ENCODE results near the gene EXOC3L2. TPM values are rescaled to one million over a fixed set of nuclear protein-coding genes. Genes with fewer than 3 reads are reported as not detected.

Gene EXOC3L2
- total RNA-seq, 1 donor from 2014 or later = 1.8 TPM

GRCh38 chr19:45200568-45200967, 44.6 kb downstream of the EXOC3L2 start:
- no peaks in the 10 kb centered on the region for H3K9me3 ChIP-seq (replicated peaks)
- no peaks in the 10 kb centered on the region for H3K27me3 ChIP-seq (ENCODE audit: low read depth)
- peak; percentile 63 for TF ChIP-seq CTCF (IDR thresholded peaks at IDR 0.05; ENCODE audit: borderline replicate concordance)
- intact Hi-C loops (cut with micrococcal nuclease) = loop anchor here (5.0 kb wide), 1 partner anchor 47 kb away; the partner anchor contains the start of gene EXOC3L2
- no peak overlapping the region for H3K27ac ChIP-seq (replicated peaks)
- no peak overlapping the region for H3K4me3 ChIP-seq
- H3K36me3 ChIP-seq = no peaks in the 10 kb centered on the region
- H3K4me1 ChIP-seq = no peaks in the 10 kb centered on the region
- DNase-seq = no peak

GRCh38 chr19:45195764-45196163, 49.4 kb downstream of the EXOC3L2 start:
- no peaks in the 10 kb centered on the region for H3K9me3 ChIP-seq (replicated peaks)
- H3K27me3 ChIP-seq (ENCODE audit: low read depth) = no peaks in the 10 kb centered on the region
- H3K4me1 ChIP-seq = no peaks in the 10 kb centered on the region
- no peak for TF ChIP-seq CTCF (IDR thresholded peaks at IDR 0.05; ENCODE audit: borderline replicate concordance)
- no peak for DNase-seq
- H3K27ac ChIP-seq (replicated peaks) = no peak overlapping the region
- intact Hi-C loops (cut with micrococcal nuclease) = no loop called here
- no peaks in the 10 kb centered on the region for H3K36me3 ChIP-seq
- H3K4me3 ChIP-seq = no peak overlapping the region

DNA sequence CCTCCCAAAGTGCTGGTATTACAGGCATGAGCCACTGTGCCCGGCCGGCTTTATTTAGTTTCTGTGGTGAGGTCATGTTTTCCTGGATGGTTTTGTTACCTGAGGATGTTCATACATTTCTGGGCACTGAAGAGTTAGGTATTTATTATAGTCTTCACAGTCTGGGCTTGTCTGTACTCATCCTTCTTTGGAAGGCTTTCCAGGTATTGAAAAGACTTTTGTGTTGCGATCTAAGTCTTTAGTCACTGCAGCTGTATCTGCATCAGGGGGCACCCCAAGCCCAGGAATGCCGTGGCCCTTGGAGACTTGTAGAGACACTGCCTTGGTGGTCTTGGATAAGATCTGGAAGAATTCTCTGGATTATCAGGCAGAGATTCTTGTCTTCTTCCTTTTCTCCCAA, 53.8 kb downstream of the EXOC3L2 start:
- no peak overlapping the region for H3K27ac ChIP-seq (replicated peaks)
- intact Hi-C loops (cut with micrococcal nuclease) = no loop called here
- no peaks in the 10 kb centered on the region for H3K36me3 ChIP-seq
- no peaks in the 10 kb centered on the region for H3K9me3 ChIP-seq (replicated peaks)
- H3K4me1 ChIP-seq = no peaks in the 10 kb centered on the region
- no peak for TF ChIP-seq CTCF (IDR thresholded peaks at IDR 0.05; ENCODE audit: borderline replicate concordance)
- no peaks in the 10 kb centered on the region for H3K27me3 ChIP-seq (ENCODE audit: low read depth)
- DNase-seq = no peak
- H3K4me3 ChIP-seq = no peak overlapping the region

GRCh38 chr19:45189971-45190370, 55.2 kb downstream of the EXOC3L2 start:
- H3K4me1 ChIP-seq = no peaks in the 10 kb centered on the region
- H3K9me3 ChIP-seq (replicated peaks) = no peaks in the 10 kb centered on the region
- DNase-seq = no peak
- intact Hi-C loops (cut with micrococcal nuclease) = no loop called here
- no peaks in the 10 kb centered on the region for H3K27me3 ChIP-seq (ENCODE audit: low read depth)
- TF ChIP-seq CTCF (IDR thresholded peaks at IDR 0.05; ENCODE audit: borderline replicate concordance) = no peak
- H3K27ac ChIP-seq (replicated peaks) = no peak overlapping the region
- no peaks in the 10 kb centered on the region for H3K36me3 ChIP-seq
- H3K4me3 ChIP-seq = no peak overlapping the region

DNA sequence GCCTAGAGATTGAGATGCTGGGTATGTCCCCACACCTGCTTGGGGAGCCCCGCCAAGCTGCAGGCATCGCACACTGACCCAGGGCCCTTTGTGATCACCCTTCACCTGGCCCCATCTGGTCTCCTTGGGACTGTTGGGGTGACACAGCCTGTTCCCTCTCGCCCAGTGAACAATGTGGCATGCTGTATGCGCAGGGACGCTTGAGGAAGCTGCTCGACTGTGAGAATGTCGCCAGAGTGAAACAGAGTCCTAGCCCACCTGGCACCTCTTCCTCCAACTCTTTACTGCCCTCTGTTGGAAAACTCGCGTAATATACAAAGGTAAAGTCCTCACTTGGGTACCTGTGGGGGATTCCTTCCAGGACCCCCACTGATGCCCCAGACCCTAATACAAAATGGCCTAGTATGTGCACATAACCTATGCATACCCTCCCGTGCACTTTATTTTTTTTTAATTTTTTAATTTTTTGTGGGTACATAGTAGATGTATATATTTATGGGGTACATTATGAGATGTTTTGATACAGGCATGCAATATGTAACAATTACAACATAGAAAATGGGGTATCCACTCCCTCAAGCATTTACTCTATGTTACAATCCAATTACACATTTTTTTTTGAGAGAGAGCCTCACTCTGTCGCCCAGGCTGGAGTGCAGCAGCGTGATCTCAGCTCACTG, 57.6 kb downstream of the EXOC3L2 start:
- Histone ChIP-seq H3K36me3 (no peaks in the 10 kb centered on the region), H3K4me1 (no peaks in the 10 kb centered on the region), H3K27me3 (ENCODE audit: low read depth) (no peaks in the 10 kb centered on the region), H3K27ac (replicated peaks) (no peak overlapping the region), H3K9me3 (replicated peaks) (no peaks in the 10 kb centered on the region), H3K4me3 (no peak overlapping the region)
- TF ChIP-seq CTCF (IDR thresholded peaks at IDR 0.05; ENCODE audit: borderline replicate concordance) = peak; percentile 65
- intact Hi-C loops (cut with micrococcal nuclease) = no loop called here
- DNase-seq = no peak

All from left ventricle myocardium inferior (tissue), 1 donor.